GM12875 (cell line): Measurements from ENCODE around the gene OLFML3.
"Not testable (repeated sequence)": the region's sequence is repeated elsewhere in the genome, so short reads cannot be mapped to it uniquely, and the experiment has no call there.

Source experiments
- H3K4me3 ChIP-seq: one replicate; pipeline ENCODE4 v1.5.1; 2011; ENCODE audit warnings: low read depth, low read length, control low read depth
- CTCF ChIP-seq: IDR thresholded peaks from 2 replicates; pipeline ENCODE4 v1.5.1; 2011; ENCODE audit warnings: low read depth, mild to moderate bottlenecking, control low read depth, inconsistent platforms, low read length, moderate library complexity, borderline replicate concordance; ENCODE audit not compliant: insufficient read depth

OLFML3 gene

GRCh38 chr1:114010433-114011184 lies 31.3 kb downstream of the OLFML3 start:
- no peak overlapping the region for H3K4me3 ChIP-seq
- TF ChIP-seq CTCF: no peak

DNA sequence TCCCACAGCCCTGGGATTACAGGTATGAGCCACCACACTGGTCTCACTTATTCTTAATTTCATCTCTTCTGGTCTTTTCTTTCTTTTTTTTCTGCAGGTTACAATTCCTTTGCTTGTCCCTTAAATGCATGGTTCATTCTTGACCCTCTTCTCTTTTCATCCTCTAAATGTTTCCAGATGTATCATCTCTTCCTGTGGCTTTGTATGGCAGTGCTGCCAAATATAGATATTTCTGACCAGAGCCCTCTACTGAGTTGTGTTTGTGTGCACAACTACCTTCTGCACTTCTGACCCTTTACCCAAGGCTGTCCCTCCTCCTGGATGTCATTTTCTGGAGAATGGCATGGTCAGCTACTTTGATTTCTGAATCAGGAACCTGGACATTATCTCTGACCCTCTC lies 32.5 kb downstream of the OLFML3 start:
- no peak for TF ChIP-seq CTCF
- no peak overlapping the region for H3K4me3 ChIP-seq

- H3K4me3 ChIP-seq: no peak overlapping the region
- TF ChIP-seq CTCF: no peak
These were observed 35.8 kb downstream of the OLFML3 start for GRCh38 chr1:114015075-114015474.

- not testable (repeated sequence) for H3K4me3 ChIP-seq
These were observed 40.5 kb downstream of the OLFML3 start for GRCh38 chr1:114019724-114020123.

DNA sequence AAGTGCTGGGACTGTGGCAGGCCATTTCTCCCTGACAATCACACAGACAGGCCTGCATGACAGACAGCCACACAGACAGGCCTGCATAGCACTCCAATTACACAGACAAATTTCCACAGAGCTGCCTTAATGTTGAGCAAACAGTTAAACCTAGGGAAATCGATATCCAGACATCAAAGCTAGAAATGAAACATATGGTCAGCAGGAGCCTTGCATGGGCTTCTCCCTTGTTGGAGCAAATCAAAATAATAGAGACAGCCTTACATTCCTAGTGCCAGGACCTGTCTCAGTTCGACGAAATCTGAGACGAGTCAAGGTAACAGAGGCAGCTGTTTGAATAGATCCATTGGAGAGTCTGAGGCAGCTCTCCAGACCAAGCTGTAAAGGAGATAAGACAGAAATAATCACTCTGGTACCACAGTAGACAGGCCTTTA lies 42.4 kb downstream of the OLFML3 start:
- H3K4me3 ChIP-seq: no peak overlapping the region
- TF ChIP-seq CTCF: no peak

DNA sequence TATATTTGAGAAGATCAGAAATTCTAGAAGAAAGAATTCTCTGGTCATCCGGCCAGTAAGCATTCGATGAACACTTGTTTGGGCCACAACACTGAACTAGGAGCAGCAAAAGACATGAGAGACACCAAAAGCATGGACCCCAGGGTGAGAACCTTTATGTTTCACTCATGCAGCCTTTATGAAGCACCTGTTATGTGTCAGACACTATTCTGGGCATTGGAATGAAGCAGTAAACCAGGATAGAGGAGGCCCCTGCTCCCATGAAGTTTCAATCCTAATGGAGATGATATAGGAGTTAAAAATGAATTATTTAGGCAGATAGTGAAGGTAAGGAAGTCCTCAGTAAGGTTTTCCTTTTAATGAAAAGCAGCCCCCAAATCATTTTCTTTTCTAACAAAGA lies 43.6 kb downstream of the OLFML3 start:
- no peak overlapping the region for H3K4me3 ChIP-seq
- TF ChIP-seq CTCF: no peak

DNA sequence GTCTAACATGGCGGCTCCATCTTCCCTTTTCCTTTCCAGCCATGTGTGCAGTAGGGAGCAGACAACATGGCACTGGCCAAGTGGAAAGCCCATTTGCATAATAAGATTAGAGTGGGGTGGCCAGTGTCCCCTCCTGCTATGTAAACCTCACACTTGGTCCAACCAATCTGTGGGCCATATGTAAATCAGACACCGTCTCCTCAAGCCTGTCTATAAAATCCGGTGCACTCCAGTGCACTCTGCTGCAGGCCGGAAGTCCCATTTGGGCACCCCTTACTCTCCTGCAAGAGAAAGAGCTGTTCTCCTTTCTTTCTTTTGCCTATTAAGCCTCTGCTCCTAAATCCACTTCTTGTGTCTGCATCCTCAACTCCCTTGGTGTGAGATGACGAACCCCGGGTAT lies 44.1 kb downstream of the OLFML3 start:
- no peak overlapping the region for H3K4me3 ChIP-seq
- TF ChIP-seq CTCF: no peak
